ENCODE data around the gene TMIGD3.

The TMIGD3 gene

DNA sequence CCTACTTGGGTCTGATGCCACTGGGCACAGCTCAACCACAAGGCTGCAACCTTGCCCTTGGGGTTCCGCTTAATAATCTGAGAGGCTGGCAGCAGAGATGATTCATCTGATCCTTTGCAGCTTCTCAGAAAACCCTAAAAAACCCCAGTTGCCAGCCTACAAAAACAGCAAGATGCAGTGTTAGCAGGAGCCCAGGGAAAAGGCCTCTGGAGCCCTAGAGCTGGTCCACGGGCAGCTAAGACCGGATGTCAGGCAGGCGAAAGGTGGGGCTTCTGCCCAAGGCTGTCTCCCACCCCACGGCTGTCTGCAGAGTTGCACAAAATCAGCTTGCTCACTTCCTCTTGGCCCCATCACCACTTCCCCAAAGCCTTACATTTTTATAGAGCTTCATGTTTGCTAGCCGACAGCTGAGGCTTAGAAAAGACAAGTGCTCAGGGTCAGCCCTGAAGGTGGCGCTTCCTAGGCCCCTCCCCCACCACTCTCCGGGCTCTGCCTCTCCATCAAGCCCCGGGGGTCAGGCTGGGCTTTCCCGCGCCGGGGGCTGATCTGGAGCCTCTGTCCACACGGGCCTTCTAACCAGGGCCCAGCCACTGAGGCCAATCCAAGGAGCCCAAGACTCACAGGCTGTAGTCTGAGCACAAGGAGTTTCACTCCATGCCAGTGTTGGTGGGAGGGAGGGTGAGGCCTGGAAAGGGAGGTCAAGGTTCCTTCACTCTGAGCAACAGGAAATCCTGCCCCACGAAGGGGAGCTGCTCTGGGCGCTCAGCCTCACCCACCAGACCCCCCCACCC, 4.2 kb upstream of the TMIGD3 start:
- DNase-seq = peak; percentile 86

DNA sequence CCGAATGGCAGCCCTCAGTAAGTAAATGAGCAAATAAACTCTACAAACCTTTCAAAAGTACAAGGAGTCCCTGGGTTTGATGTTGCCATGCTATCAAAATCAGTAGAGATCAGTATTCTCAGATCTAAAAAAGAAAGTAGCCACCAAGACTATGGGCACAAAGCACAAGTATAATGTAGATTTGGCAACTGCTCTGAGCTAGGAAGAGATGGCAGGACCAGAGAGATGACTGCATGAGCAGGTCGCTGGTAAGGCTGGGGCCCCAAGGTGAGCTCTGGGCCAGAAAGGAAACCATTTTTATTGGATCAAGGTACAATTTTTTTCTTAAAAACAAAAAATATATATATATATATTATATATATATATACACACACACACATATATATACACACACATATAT, 3.1 kb upstream of the TMIGD3 start:
- DNase-seq = no peak

DNA sequence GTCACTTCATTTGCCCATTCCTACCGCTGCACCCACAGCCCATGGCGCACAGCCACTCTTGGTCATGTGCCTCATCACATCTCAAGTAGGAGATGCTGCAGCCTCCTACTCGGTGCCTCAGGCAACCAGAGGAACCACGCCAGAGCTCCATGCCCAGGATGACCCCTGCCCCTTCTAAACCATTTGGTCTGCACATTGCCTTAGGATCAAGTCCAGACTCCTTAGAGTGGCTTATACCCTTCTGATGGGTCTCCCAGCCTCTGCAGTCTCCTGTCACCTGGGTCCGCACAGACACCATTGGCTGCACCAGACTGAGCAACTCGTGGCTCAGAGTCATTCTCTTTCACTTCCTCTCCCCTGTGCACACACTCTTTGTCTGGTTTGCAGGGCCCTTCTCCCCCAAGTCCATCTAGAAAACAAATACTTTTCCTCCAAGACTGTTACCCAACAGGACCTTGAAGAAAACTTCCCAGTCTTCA, 2.2 kb upstream of the TMIGD3 start:
- no peak for DNase-seq

DNA sequence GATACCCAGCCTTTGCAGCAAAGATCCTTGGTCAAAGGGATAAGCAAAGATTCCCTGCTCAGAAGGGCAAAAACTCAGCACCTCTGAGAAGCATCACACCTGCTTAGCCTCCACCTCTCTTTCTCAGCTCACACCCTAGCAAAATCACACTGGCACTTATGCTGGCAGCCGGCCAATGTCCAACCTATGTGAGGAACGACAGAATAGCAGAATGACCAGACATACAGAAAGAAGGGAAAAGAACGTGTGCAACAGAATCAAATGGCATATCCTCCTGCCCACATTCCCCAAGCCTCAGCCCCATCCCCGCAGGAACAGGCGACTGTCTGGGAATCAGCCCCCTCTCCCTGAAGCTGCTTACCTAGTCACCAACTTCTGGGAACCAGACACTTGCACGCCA, 664 bp upstream of the TMIGD3 start:
- DNase-seq = no peak

DNA sequence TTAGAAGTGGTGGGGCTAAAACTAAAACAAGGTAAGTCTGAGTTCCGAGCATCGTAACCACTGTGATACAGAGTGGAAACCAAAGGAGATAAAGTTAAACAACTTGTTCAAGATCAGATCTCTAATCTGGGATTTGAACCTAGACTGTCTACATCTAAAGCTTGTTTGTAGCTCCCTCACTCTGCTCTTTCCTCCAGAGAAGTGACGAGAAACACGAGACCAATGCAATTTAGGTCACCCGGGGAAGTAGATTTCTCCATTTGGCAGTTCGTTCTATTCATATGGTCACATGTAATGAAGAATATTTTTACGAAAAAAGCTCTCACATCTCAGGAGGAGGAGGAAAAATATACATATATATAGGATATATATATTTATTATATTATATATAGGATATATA, 1.8 kb downstream of the TMIGD3 start:
- no peak for DNase-seq

DNA sequence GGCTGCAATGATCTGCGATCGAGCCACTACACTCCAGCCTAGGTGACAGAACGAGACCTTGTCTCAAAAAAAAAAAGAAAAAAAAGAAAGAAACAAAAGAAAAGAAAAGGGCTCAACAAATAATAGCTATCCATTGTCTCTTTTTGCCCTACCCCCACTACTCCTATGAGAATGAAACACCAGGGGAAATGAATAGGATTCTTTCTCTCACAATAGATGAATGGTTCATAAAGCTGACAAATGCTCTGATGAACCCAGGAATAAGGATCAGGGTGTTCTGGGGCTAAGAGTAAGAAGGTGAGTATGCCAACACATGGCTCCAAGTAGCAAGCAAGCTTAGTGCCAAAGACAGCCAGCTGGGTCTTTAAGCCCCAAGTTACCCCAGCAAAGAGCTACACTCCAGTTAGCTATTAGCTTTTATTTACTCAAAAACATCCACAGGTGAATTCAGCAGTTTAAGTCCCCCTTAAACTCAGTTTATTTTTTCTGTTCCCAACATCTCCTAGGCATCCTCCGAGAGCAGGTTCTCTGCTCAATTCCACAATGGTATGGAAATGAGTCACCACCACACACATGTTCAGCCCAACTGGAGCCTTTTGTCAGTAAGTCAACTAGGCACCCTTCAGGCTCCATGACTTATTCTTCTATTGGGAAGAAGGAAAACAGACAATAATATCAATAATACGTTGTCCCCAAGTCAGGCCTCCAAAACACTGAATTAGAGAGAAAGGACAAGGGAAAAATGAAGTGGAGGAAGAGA, 4.2 kb downstream of the TMIGD3 start:
- DNase-seq = no peak

DNA sequence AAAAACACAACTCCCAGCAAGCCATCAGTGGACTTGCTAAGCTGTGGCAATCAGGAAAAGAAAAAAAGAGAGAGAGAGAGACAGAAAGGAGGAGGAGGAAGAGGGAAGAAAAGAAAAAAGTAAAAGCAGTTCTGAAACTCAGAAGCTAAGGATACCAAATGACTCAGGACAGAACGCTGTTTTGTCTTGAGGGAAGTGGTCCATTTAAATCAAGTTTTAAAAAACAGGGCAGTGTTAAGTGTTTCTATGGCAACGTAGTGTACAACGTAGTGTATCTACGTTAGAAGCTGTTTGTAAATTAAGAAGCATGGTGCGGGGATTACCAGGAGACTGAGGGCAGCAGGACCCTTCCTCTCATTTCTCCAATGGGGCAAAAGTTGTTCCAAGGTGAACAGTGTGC, 5.8 kb downstream of the TMIGD3 start:
- no peak for DNase-seq

DNA sequence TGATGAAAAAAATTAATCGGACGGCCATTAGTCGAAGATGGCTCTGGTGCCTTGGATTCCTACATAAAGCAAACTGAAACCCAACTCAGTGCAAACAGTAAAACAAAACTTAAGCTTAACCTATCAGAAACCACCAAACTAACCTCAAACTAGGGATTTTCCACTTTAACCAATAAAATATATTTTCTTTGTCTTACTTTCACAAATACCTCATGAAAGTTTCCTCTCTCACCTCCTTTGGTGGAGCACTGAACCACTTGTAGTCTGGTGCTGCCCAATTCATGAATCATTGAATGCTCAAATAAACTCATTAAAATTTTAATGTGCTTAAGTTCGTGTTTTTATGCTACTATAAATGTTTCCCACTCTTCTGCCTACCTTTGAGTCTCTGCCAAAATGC, 7.0 kb downstream of the TMIGD3 start:
- no peak for DNase-seq

DNA sequence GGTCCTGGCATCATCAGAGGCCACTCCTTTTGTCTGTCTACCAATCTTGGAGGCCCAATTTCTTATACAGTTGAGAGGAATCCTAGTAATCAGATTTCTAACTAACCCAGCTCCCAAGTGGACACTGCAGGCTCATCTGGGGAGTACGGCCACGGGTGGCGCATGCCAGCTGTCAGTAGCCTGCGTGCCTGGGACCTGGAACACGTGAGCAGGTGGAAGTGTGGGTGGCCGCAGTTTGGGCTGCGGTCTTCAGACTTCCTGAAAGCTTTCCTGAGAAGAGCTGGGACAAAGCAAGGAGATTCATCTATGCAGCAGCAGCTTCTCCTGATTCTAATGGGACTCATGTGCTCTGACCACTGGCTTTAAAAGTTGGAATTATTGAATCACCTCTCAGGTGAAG, 12.4 kb downstream of the TMIGD3 start:
- DNase-seq = no peak

DNA sequence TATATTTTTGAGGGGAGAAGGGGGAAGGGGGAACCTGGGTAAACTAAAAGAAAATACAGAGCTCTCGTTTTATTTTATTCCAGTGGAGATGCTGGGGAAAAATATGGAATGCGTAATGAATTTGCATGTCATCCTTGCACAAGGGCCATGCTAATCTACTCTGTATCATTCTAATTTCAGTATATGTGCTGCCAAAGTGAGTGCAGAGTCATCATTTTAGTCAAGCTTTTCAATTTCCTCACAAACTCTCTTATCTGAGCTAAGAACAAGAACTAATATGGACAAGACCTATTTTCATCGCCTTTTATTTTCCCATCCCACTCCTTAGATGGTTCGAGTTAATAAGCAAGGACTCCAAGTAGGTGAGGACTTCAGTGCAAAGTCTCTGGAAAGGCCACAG, 13.2 kb downstream of the TMIGD3 start:
- DNase-seq = no peak

DNA sequence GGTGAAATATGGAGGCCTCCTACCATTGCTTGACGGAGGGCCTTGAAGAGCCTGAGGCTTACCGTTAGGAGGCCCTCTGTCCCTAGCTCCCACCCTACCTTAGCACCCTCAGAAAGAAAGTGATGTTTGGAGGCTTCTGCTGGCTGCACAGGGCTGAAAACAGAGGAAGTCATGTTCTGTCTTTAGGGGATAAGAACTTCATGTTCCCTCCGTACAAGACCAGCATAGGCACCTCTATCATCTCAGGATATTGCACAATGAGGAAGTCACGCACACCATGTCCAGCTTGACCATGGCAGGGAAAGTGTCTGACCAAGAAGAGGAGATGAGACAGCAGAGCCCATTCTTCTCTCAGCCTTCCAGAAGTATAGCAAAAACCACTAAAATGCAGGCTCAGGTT, 13.8 kb downstream of the TMIGD3 start:
- peak; percentile 45 for DNase-seq

DNA sequence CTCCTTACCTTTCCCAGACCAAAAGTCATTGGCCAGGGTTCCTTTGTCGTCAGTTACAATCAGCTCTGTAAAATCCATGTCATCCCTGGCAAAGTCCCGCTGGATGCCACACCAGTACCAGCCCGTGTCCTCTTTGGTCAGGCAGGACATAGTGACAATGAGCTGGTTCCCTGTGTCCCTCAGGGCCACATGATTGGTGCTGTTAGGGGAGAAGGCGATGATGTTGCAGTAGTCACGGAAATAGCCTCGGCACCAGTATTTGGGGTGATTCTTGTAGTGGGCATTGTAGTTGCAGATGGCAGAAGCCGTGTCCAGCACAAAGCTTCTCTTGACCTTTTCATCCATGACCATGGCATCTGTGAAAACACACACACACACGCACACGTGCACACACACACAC, 14.8 kb downstream of the TMIGD3 start:
- no peak for DNase-seq

DNA sequence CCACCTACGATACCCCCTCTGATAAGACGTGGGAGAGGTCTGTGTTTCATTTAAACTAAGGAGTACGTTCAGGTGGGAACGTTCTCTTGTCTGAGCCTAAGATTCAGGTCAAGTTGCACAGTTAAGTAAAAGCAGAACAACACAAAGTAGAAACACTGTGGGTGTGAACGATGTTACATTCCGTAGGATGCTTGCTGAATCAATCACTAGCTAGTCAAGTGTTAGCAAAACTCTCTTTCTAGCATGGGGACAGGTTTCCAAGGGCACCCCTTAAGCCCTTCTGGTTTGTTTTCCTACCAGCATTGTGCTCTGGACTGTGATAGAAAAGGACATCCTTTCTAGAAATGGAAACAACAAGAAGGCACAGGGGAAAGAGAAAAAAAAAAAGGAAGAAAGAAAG, 16.3 kb downstream of the TMIGD3 start:
- DNase-seq = no peak

DNA sequence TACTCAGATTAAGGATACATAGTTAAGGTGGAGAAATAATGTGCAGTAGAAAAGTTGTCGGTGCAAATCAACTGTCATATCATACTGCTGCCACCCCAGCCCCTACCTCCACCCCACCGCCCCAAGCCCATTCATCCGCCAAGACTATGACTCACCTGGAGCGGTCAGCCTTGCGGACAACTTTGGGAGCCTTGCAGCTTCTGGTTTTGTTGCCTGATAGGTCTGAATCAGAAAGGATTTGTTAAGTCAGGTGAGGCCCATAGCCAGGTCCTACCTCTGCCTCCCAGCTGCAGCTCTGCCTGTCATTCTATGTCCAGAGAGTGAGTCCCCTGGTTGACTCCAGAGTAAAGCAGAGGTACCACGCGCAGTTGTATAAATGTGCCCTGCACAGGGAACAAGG, 17.0 kb downstream of the TMIGD3 start:
- no peak for DNase-seq

DNA sequence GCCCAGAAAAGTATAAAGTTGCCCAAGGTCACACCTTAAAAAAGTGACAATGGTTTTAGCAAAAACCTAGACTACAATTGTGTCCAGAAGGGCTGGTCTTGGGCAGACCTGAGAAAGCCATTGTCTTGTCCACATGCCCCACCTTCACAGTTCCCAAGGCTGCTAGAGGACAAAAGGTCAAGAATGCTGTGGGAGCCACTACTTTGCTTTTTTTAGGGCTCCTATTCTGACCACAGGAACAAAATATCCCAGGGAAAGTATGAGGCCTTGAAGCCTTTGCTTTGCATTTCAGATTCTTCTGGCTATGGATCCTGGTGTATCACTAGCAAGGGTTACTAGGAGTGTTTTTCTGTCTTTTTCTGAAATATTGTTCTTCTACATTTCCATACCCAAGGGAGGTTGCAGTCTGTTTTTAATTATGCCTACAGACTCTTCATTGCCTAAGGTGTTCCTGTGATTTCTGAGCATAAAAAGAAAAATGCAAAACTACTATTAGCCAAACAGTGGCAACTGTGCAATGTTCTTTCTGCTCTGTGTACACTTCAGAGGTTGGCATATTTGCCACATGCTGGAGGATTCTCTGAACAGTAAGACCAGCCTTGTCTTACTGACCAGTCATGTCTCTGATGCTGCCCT, 18.9 kb downstream of the TMIGD3 start:
- no peak for DNase-seq

DNA sequence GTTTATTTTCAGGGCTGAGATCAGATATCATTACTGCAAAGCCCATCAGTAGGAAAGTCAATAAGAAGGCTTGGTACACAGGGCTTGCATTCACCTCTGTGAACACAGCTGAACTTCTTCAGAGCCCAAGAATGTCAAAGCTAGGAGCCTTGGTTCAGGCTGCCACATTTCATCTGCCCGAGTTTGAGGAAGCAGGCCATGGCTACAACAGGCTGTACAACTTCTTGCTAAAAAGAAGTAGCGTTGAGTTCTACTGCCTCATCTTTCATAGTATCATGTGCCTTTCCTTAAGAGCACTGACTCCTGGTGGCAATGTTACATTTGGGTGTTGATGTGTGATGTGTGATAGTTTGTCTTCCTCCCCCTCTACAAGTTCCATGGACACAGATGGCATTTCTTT, 19.6 kb downstream of the TMIGD3 start:
- no peak for DNase-seq

DNA sequence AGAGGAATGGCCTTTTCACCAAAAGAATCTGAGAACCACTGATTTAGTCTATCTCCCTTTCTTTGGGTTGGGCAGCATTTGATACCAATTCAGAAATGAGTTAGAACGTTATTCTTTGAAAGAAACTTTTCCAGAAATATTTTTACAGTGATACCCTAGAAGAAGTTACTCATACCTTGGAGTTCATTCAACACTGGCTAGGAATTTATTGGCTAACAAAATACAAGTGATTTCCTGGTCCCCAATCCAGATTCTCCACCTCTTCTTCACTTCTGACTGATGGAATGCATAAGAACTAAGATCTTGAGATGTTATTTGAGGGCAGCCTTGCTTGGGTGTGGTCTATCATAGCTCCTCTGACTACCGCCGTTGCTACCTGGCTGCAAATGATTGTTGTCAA, 20.3 kb downstream of the TMIGD3 start:
- no peak for DNase-seq

DNA sequence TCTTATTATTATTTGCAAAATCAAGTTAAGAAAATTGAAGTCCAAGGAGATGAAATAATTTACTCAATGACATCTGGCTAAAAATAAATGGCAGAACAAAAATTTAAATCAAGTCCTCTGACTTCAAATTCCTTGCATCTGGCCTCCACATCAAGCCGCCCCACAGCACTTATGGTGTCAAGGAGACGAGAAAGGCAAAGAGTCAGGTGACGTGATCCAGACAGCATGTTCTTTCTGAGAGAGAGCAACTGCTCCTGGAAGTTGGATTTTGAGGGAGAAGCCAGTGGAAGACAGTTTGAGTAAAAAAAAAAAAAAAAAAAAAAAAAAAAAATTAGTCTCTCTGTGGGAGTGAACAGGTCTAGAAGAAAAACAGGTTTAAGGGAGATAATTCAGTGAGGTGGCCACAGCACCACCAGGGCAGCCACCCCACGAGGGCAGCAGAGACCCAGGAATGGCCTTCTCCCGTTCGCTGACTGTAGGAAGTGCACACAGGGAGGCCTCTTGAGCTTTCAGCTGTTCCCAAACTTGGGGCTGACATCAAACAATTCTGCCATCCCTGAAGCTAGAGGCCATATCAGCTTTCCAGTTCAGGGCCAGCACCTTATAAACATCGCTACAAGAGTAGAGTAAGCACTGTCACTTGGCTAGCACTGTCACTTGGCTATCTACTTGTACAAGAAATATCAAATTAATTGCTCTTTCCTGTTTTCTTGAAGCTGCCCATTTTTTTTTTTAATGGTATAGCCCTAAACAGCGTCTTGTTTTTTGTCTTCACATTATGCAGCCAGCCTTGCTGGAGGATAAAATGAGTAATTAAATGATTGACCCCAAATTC, 21.8 kb downstream of the TMIGD3 start:
- DNase-seq = peak; percentile 87

DNA sequence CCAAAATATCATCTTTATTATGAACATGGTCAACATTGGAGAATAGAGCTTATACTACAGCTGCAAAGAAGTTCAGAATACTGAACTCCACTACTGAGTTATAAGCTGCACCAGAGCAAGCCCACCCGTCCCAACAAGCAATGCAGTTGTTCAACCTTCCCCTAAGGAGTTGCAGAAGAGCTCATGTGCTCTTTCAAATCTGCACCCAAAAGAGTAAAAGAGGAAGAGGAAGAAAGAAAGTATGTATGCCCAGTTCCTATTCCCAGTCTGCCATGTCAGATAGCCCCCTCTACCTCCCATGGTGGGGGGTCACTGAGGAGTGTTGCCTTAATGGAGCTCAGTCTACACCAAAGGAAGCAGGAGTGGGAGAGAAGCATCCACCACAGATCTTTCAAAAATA, 22.8 kb downstream of the TMIGD3 start:
- no peak for DNase-seq

DNA sequence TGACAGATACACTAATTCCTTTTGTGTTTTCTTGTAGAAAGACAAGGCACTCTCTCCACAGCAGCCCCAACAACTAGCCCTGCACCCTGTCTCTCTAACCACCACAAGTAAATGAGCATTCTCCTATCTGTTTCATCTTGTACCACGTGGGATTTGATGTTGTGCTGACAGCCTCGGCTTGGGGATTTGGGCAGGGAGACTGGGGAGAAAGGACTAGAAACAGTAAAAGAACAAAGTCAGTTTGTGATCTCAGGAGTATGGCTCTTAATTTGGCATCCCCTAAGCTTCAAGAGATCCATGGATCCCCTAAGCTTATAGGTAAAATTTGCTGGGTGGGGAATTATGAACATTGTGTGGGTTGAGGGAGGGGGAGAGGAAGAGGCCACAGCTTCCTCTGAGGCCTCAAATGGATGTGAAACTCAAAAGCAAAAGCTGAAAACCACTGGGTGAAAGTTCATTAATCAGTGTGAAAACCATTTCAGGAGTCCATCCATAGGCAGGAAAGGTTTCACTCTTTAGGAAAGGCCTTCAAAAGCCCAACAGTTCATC, 26.6 kb downstream of the TMIGD3 start:
- DNase-seq = peak; percentile 61

DNA sequence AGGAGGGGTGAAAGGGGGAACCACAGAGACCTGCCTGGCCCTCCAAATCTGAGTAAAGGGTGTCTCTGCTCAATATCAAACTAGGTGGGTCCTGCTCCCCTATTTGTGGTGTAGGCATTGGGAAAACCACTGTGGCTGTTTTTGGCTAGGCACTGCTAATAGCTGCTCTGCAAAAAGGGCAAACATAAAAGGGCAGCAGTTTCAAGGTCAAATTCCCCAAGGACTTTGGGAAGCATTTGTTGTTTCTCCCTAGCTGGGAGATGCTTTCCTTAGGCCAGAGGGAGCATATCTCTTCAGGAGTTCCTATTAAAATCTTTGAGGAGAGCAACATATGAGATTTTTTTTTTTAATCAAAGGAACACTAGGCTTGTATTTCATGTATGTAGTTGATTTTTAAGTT, 27.2 kb downstream of the TMIGD3 start:
- DNase-seq = no peak

DNA sequence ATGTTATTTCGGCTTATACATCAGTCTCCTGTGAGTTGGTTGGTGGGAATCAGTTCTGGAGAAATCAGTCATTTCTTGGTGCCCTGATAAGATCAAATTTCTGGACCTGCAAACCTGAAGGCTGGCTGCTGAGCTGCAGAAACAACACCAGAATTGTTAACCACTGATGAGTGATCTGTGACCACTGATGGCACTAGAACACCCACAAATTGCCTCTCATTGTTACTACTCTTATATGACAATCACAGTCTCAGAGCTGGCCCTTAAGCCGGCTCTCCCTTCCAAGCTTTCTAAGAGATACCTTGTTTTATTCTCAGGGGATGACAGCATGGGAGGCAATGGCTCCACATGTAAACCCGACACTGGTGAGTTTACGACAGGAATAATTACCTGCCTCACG, 27.7 kb downstream of the TMIGD3 start:
- no peak for DNase-seq

DNA sequence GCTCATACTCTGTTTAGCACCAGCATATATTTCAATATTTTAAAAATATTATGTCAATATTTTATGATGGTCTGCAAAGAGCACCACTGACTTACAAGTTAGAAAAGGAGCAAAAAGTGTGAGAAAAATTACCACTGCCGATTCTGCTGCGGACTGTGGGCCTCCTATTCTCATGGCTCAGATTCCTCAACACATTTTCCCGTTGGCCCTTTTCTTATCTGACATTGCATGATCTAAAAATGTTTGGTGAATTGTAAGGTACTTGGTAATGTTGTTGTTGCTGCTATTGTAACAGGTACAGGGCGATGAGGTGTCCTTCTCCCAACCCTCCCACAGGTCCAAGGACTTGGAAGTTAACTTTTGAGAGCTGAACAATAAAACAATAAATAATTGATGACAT, 28.9 kb downstream of the TMIGD3 start:
- DNase-seq = no peak

Measured in hematopoietic multipotent progenitor cell treated with erythropoietin and hydrocortisone succinate and interleukin-3 and kit ligand, for 6 days (in vitro differentiated cells).